Measurements from ENCODE around the gene CHAC2. TPM values are rescaled to one million over a fixed set of nuclear protein-coding genes. Genes with fewer than 3 reads are reported as not detected.
A peak's percentile ranks its signal among the peaks of the same experiment; 100 is the strongest.

CHAC2 gene
- total and polyA plus RNA-seq, 8 donors = 0.51 to 1.3 (median 1.1) TPM

GRCh38 chr2:53811601-53812000 lies 44.0 kb downstream of the CHAC2 start:
- TF ChIP-seq CTCF (IDR thresholded peaks at IDR 0.05) = no peak
- no peaks in the 10 kb centered on the region for H3K27me3 ChIP-seq
- no peaks in the 10 kb centered on the region for H3K4me1 ChIP-seq
- intact Hi-C loops (cut with DNase I) = no loop called here
- H3K36me3 ChIP-seq = peaks cover 5 to 66% (median 27%) of the 10 kb centered on the region in 3 donors
- DNase-seq (no peak), ATAC-seq (no peak), FAIRE-seq (no peak)
- no peak overlapping the region for H3K27ac ChIP-seq
- WGBS, 2 donors = 97 to 98% methylated on average over 3 of the region's 3 CpGs
- H3K9me3 ChIP-seq = no peaks in the 10 kb centered on the region
- no peak overlapping the region for H3K4me3 ChIP-seq

- ATAC-seq (peak in 2 of 4 donors; percentile 11 to 40), FAIRE-seq (no peak), DNase-seq (no peak)
- Histone ChIP-seq H3K4me3 (no peak overlapping the region), H3K27me3 (no peaks in the 10 kb centered on the region), H3K4me1 (no peaks in the 10 kb centered on the region), H3K27ac (no peak overlapping the region), H3K36me3 (peaks cover 5 to 54% (median 22%) of the 10 kb centered on the region in 3 donors), H3K9me3 (no peaks in the 10 kb centered on the region)
- TF ChIP-seq CTCF (IDR thresholded peaks at IDR 0.05) = no peak
- intact Hi-C loops (cut with DNase I) = no loop called here
Observed at GRCh38 chr2:53813151-53813550, 45.5 kb downstream of the CHAC2 start.

- Histone ChIP-seq H3K4me1 (no peaks in the 10 kb centered on the region), H3K9me3 (no peaks in the 10 kb centered on the region), H3K4me3 (no peak overlapping the region), H3K36me3 (peaks cover 0 to 31% (median 0%) of the 10 kb centered on the region in 3 donors), H3K27me3 (no peaks in the 10 kb centered on the region), H3K27ac (no peak overlapping the region)
- no peak for DNase-seq
- no peak for ATAC-seq
- TF ChIP-seq CTCF (IDR thresholded peaks at IDR 0.05) = no peak
- intact Hi-C loops (cut with DNase I) = no loop called here
- WGBS, 2 donors = 89 to 95% methylated on average over 3 of the region's 3 CpGs
- FAIRE-seq = no peak
Observed at GRCh38 chr2:53818854-53819435, 51.3 kb downstream of the CHAC2 start.

- Histone ChIP-seq H3K27ac (no peak overlapping the region), H3K4me3 (no peak overlapping the region), H3K4me1 (no peaks in the 10 kb centered on the region), H3K9me3 (no peaks in the 10 kb centered on the region), H3K36me3 (peaks cover 0 to 29% (median 0%) of the 10 kb centered on the region in 3 donors), H3K27me3 (no peaks in the 10 kb centered on the region)
- intact Hi-C loops (cut with DNase I) = no loop called here
- 82 to 85% methylated on average over 4 of the region's 4 CpGs for WGBS, 2 donors
- no peak for TF ChIP-seq CTCF (IDR thresholded peaks at IDR 0.05)
- FAIRE-seq (no peak), DNase-seq (no peak), ATAC-seq (no peak)
Observed at GRCh38 chr2:53819634-53820033, 52.0 kb downstream of the CHAC2 start.

GRCh38 chr2:53820048-53820447 lies 52.4 kb downstream of the CHAC2 start:
- no peak overlapping the region for H3K4me3 ChIP-seq
- DNase-seq (no peak), FAIRE-seq (no peak), ATAC-seq (no peak)
- H3K9me3 ChIP-seq = no peaks in the 10 kb centered on the region
- no peak overlapping the region for H3K27ac ChIP-seq
- TF ChIP-seq CTCF (IDR thresholded peaks at IDR 0.05) = no peak
- peaks cover 0 to 25% (median 0%) of the 10 kb centered on the region in 3 donors for H3K36me3 ChIP-seq
- H3K4me1 ChIP-seq = no peaks in the 10 kb centered on the region
- intact Hi-C loops (cut with DNase I) = no loop called here
- WGBS, 2 donors = 90 to 92% methylated on average over 9 of the region's 9 CpGs
- H3K27me3 ChIP-seq = no peaks in the 10 kb centered on the region

All from pancreas (tissue), 10 donors.